GM12878 (cell line): ENCODE data around the gene VWA5B2. TPM values are rescaled to one million over a fixed set of nuclear protein-coding genes. Genes with fewer than 3 reads are reported as not detected.

ENCODE experiments used
- ATAC-seq: fragments of 200-7000 bp; cut with Tn5 transposase; 3 replicates; pipeline ENCODE4 v1.9.1; 2020; ENCODE audit warnings: mild to moderate bottlenecking, moderate library complexity
- BruUV-seq: library from RNA; stranded (reverse); fragments of 400-500 nt; replicated peaks from 2 replicates; lab custom pipeline; 2021; lab: Mats Ljungman, UMichigan
- CTCF ChIA-PET: fragments of 300-600 bp; sonication (Branson Sonifier 250); formaldehyde crosslinking; extraction: SDS; loops from one replicate; lab custom pipeline; 2021; ENCODE audit warnings: inconsistent platforms; lab: Yijun Ruan, JAX
- POLR2A ChIA-PET: fragments of 350-600 bp; formaldehyde crosslinking; extraction: SDS; loops from one replicate; lab custom pipeline; 2021; ENCODE audit warnings: inconsistent platforms; lab: Charles Lee
- RAD21 ChIA-PET: fragments of 300-600 bp; sonication (Branson Sonifier 250); formaldehyde crosslinking; loops from one replicate; lab custom pipeline; 2023; ENCODE audit warnings: antibody characterized with exemption; ENCODE audit not compliant: unreplicated experiment; lab: Charles Lee
- SMC1A ChIA-PET: fragments of 300-600 bp; sonication (Branson Sonifier 250); formaldehyde crosslinking; loops from one replicate; lab custom pipeline; 2023; ENCODE audit not compliant: unreplicated experiment, uncharacterized antibody; lab: Charles Lee
- DNase-seq: peaks from one replicate; pipeline ENCODE4 v3.0.0-alpha.2; 2011; ENCODE audit warnings: low read depth, low spot score
- FAIRE-seq: peaks from 3 replicates; lab custom pipeline; 2011; peaks lifted over from hg19 to GRCh38; lab: Jason Lieb, UNC
- H2AFZ ChIP-seq: 2 replicates; pipeline ENCODE4 v1.6.0; 2011; ENCODE audit warnings: low read depth, low read length, control low read depth; ENCODE audit not compliant: control insufficient read depth
- H3K27ac ChIP-seq: 2 replicates; pipeline ENCODE4 v1.5.1; 2011; ENCODE audit warnings: control low read depth; ENCODE audit not compliant: control insufficient read depth, insufficient read depth
- H3K27me3 ChIP-seq, 2 experiments: replicated peaks in 1 of 2; 2 replicates each; pipeline versions ENCODE4 v1.6.0 to v1.6.1; 2011; ENCODE audit warnings: low read length in 1 of 2; ENCODE audit not compliant: control insufficient read depth in 2 of 2, insufficient read depth in 2 of 2
- H3K36me3 ChIP-seq, 2 experiments: 2 replicates each; pipeline ENCODE4 v1.5.1; 2011; ENCODE audit warnings: low read length in 1 of 2; ENCODE audit not compliant: control insufficient read depth in 2 of 2, insufficient read depth in 2 of 2
- H3K4me1 ChIP-seq: 2 replicates; pipeline ENCODE4 v1.6.1; 2011; ENCODE audit warnings: mild to moderate bottlenecking, low read length, moderate library complexity, mixed read lengths; ENCODE audit not compliant: control insufficient read depth, insufficient read depth
- H3K4me2 ChIP-seq: 2 replicates; pipeline ENCODE4 v1.6.0; 2011; ENCODE audit warnings: control low read depth; ENCODE audit not compliant: control insufficient read depth, insufficient read depth
- H3K4me3 ChIP-seq: fragments of 200-600 bp; sonication (generic); 2 replicates; pipeline ENCODE4 v1.5.1; 2016
- H3K79me2 ChIP-seq: 2 replicates; pipeline ENCODE4 v1.6.0; 2011; ENCODE audit warnings: low read length; ENCODE audit not compliant: control insufficient read depth, insufficient read depth
- H3K9ac ChIP-seq: 2 replicates; pipeline ENCODE4 v1.8.0; 2011; ENCODE audit warnings: low read length, control low read depth, mixed read lengths; ENCODE audit not compliant: control insufficient read depth, insufficient read depth
- H3K9me3 ChIP-seq: replicated peaks from 3 replicates; pipeline ENCODE4 v1.5.1; 2011; ENCODE audit warnings: mild to moderate bottlenecking, low read length; ENCODE audit not compliant: control insufficient read depth, insufficient read depth
- H4K20me1 ChIP-seq: 2 replicates; pipeline ENCODE4 v1.6.0; 2011; ENCODE audit not compliant: control insufficient read depth, insufficient read depth
- CBX3 ChIP-seq: fragments of 200-600 bp; sonication (generic); IDR thresholded peaks from 2 replicates; pipeline ENCODE4 v1.6.1; 2016; ENCODE audit warnings: low read depth, borderline replicate concordance
- CBX5 ChIP-seq: sonication (generic); IDR thresholded peaks from 2 replicates; pipeline ENCODE4 v1.6.1; 2016; ENCODE audit warnings: low read depth, moderate library complexity, mild to moderate bottlenecking, inconsistent platforms
- FOS ChIP-seq: IDR thresholded peaks from 3 replicates; pipeline ENCODE4 v1.6.1; 2011; ENCODE audit warnings: borderline replicate concordance; ENCODE audit not compliant: insufficient read length; ENCODE audit errors: extremely low read depth
- FOXK2 ChIP-seq: fragments of 450-650 bp; IDR thresholded peaks from 2 replicates; pipeline ENCODE4 v1.6.1; 2017; ENCODE audit warnings: mild to moderate bottlenecking, moderate library complexity
- KDM1A ChIP-seq: fragments of 200-600 bp; sonication (generic); IDR thresholded peaks from 2 replicates; pipeline ENCODE4 v1.6.1; 2016; ENCODE audit warnings: borderline replicate concordance
- RBBP5 ChIP-seq: fragments of 200-600 bp; sonication (generic); conservative IDR thresholded peaks from 2 replicates; pipeline ENCODE4 v1.6.1; 2016
- SREBF2 ChIP-seq: IDR thresholded peaks from 2 replicates; pipeline ENCODE4 v1.6.1; 2012; ENCODE audit warnings: mild to moderate bottlenecking, low read length
- SRF ChIP-seq, 2 experiments: IDR thresholded peaks; 2 replicates each; pipeline ENCODE4 v1.6.1; 2011; ENCODE audit warnings: low read depth in 2 of 2, low read length in 2 of 2, mild to moderate bottlenecking in 1 of 2, moderate library complexity in 1 of 2
- ZNF622 ChIP-seq: fragments of 450-650 bp; IDR thresholded peaks from 2 replicates; pipeline ENCODE4 v1.6.1; 2017; ENCODE audit warnings: mild to moderate bottlenecking, inconsistent platforms
- in situ Hi-C: fragments of 300-500 bp; cut with MboI; formaldehyde crosslinking; loops from 9 replicates; pipeline ENCODE4 v1.14.3; 2018; ENCODE audit warnings: mixed read lengths
- intact Hi-C: fragments of 100-400 bp; cut with micrococcal nuclease; formaldehyde crosslinking; loops from one replicate; pipeline ENCODE4 v1.14.2; 2022; ENCODE audit not compliant: unreplicated experiment
- polyA plus RNA-seq, 11 experiments: library from polyadenylated mRNA; depleted of rRNA in 4 of 11; unstranded in 6 of 11; stranded (reverse) in 5 of 11; fragments of >200 nt; fragmentation: Nextera tagmentation in 4 of 11; fragmentation: Illumina TruSeq in 1 of 11; extraction: Ambion mirVana in 4 of 11; extraction: Trizol in 1 of 11; gene quantifications; 1 replicate in 1 of 11; 2 replicates in 10 of 11; pipeline versions ENCODE4 v1.2.1 to v1.2.3, GENCODE V29; 2011 to 2016; ENCODE audit warnings: inconsistent platforms in 2 of 11, missing spikeins in 2 of 11, low read depth in 1 of 11
- total RNA-seq, 4 experiments: library from RNA; depleted of rRNA in 3 of 4; stranded (reverse); fragments of >200 nt in 3 of 4; fragmentation: Illumina TruSeq in 1 of 4; extraction: Trizol in 1 of 4; gene quantifications; 2 replicates each; pipeline versions ENCODE4 v1.2.1 to v1.2.3, GENCODE V29; 2013 to 2021
- TF ChIP-seq, protein P1 (sequence below): fragments of 450-650 bp; IDR thresholded peaks from 2 replicates; pipeline ENCODE4 v1.6.1; 2017; ENCODE audit warnings: mild to moderate bottlenecking, low read depth, inconsistent platforms; ENCODE audit not compliant: poor library complexity, severe bottlenecking
- TF ChIP-seq, protein P2 (sequence below): IDR thresholded peaks from 2 replicates; pipeline ENCODE4 v1.6.1; 2012; ENCODE audit warnings: low read depth, low read length, improper control_type of control experiment
- TF ChIP-seq, protein P3 (sequence below): IDR thresholded peaks from 2 replicates; pipeline ENCODE4 v1.6.1; 2012; ENCODE audit warnings: low read depth, low read length, improper control_type of control experiment
- TF ChIP-seq, protein P4 (sequence below): fragments of 150-350 bp; IDR thresholded peaks from 2 replicates; pipeline ENCODE4 v1.6.1; 2016; ENCODE audit warnings: low read depth, low read length
- TF ChIP-seq, protein P5 (sequence below): IDR thresholded peaks from 2 replicates; pipeline ENCODE4 v1.6.1; 2011; ENCODE audit warnings: low read depth, mild to moderate bottlenecking, low read length, moderate library complexity, borderline replicate concordance; ENCODE audit errors: extremely low read depth

The VWA5B2 gene
- total and polyA plus RNA-seq, 10 of the 15 experiments (the other 5 are each of a cell fraction or from before 2014, with no cell fraction given) = 0.03 to 0.09 TPM; not detected in 8

DNA sequence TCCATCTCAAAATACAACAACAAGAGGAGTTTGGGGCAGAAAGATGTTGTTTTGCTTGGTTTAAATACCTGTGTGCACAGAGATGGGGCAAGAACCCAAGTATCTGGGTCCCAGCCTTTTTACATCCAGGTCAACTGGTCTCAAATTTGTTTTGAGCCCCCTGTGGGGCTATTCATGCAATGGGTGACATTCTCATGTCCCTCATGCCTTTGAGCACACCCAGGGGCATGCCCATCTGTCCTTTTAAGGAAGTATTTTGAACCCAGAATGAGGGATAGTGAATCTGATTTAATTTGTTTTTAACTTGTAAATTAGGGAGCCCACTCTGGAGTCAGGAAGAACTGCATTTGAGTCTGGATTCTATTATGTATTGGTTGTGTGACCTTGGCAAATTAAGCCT, 28.6 kb upstream of the VWA5B2 start:
- no peaks in the 10 kb centered on the region for H3K79me2 ChIP-seq
- intact Hi-C loops = no loop called here
- SMC1A ChIA-PET = no interaction called here
- in situ Hi-C loops = no loop called here
- no peak overlapping the region for H3K4me2 ChIP-seq
- no TSS peak for BruUV-seq
- ATAC-seq = no peak
- no peaks in the 10 kb centered on the region for H3K4me1 ChIP-seq
- H3K9ac ChIP-seq = no peak overlapping the region
- H3K36me3 ChIP-seq = peaks cover 0 to 5% of the 10 kb centered on the region in 2 experiments; a peak in 2 of 4 replicates
- H3K27me3 ChIP-seq = no peaks in the 10 kb centered on the region; a peak in 1 of 4 replicates
- no peak for DNase-seq
- H3K27ac ChIP-seq = no peak overlapping the region
- CTCF ChIA-PET = no interaction called here
- POLR2A ChIA-PET = no interaction called here
- no peaks in the 10 kb centered on the region for H3K9me3 ChIP-seq
- no peaks in the 10 kb centered on the region for H4K20me1 ChIP-seq
- TF ChIP-seq, protein P1, sequence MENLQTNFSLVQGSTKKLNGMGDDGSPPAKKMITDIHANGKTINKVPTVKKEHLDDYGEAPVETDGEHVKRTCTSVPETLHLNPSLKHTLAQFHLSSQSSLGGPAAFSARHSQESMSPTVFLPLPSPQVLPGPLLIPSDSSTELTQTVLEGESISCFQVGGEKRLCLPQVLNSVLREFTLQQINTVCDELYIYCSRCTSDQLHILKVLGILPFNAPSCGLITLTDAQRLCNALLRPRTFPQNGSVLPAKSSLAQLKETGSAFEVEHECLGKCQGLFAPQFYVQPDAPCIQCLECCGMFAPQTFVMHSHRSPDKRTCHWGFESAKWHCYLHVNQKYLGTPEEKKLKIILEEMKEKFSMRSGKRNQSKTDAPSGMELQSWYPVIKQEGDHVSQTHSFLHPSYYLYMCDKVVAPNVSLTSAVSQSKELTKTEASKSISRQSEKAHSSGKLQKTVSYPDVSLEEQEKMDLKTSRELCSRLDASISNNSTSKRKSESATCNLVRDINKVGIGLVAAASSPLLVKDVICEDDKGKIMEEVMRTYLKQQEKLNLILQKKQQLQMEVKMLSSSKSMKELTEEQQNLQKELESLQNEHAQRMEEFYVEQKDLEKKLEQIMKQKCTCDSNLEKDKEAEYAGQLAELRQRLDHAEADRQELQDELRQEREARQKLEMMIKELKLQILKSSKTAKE = no peak
- TF ChIP-seq SREBF2 = no peak
- TF ChIP-seq, protein P2, sequence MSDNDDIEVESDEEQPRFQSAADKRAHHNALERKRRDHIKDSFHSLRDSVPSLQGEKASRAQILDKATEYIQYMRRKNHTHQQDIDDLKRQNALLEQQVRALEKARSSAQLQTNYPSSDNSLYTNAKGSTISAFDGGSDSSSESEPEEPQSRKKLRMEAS = no peak
- TF ChIP-seq, protein P3, sequence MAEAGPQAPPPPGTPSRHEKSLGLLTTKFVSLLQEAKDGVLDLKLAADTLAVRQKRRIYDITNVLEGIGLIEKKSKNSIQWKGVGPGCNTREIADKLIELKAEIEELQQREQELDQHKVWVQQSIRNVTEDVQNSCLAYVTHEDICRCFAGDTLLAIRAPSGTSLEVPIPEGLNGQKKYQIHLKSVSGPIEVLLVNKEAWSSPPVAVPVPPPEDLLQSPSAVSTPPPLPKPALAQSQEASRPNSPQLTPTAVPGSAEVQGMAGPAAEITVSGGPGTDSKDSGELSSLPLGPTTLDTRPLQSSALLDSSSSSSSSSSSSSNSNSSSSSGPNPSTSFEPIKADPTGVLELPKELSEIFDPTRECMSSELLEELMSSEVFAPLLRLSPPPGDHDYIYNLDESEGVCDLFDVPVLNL = no peak
- no peak for TF ChIP-seq ZNF622
- no peak for TF ChIP-seq FOS
- no peak for TF ChIP-seq KDM1A
- no peak for TF ChIP-seq CBX5
- no peak for TF ChIP-seq SRF (IDR thresholded peaks at IDR 0.05; ENCODE audit: low read depth in 2 of 2, low read length in 2 of 2)
- TF ChIP-seq CBX3 = no peak
- no peak for TF ChIP-seq RBBP5
- TF ChIP-seq, protein P4, sequence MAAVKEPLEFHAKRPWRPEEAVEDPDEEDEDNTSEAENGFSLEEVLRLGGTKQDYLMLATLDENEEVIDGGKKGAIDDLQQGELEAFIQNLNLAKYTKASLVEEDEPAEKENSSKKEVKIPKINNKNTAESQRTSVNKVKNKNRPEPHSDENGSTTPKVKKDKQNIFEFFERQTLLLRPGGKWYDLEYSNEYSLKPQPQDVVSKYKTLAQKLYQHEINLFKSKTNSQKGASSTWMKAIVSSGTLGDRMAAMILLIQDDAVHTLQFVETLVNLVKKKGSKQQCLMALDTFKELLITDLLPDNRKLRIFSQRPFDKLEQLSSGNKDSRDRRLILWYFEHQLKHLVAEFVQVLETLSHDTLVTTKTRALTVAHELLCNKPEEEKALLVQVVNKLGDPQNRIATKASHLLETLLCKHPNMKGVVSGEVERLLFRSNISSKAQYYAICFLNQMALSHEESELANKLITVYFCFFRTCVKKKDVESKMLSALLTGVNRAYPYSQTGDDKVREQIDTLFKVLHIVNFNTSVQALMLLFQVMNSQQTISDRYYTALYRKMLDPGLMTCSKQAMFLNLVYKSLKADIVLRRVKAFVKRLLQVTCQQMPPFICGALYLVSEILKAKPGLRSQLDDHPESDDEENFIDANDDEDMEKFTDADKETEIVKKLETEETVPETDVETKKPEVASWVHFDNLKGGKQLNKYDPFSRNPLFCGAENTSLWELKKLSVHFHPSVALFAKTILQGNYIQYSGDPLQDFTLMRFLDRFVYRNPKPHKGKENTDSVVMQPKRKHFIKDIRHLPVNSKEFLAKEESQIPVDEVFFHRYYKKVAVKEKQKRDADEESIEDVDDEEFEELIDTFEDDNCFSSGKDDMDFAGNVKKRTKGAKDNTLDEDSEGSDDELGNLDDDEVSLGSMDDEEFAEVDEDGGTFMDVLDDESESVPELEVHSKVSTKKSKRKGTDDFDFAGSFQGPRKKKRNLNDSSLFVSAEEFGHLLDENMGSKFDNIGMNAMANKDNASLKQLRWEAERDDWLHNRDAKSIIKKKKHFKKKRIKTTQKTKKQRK = no peak
- no peak for TF ChIP-seq FOXK2
- TF ChIP-seq, protein P5, sequence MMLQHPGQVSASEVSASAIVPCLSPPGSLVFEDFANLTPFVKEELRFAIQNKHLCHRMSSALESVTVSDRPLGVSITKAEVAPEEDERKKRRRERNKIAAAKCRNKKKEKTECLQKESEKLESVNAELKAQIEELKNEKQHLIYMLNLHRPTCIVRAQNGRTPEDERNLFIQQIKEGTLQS = no peak
- H2AFZ ChIP-seq = no peak overlapping the region
- no peak overlapping the region for H3K4me3 ChIP-seq
- FAIRE-seq = no peak
- RAD21 ChIA-PET = no interaction called here
